ENCODE measurements around the gene TMEM18. TPM values are rescaled to one million over a fixed set of nuclear protein-coding genes. Genes with fewer than 3 reads are reported as not detected.

Gene TMEM18
- total RNA-seq, 4 donors from 2014 or later = 10.6 to 32.7 (median 18.8) TPM

DNA sequence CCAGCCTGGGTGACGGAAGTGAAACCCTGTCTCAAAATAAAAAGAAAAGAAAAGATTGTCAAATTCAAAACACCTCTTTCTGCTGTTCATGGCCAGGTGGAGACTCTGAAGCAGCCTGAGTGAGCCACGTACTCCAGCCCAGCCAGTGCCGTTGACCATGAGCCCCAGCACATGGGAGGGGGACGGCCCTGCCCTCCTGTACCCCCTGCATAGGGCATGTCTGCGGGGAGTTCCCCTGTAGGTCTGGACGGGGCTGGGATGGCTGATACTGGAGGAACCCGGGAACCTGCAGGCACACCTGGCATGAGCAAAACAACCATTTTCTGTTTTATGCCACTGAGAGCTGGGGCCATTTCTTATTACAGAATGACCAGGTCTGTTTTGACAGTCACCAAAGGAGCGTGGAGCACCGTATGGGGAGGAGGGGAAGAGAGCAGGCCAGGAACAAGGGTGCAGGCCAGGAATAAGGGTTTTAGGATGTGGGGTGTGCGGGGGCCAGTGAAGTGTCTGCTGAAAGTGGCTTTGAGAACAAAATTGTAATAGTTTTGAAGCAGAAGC, 30.1 kb downstream of the TMEM18 start:
- Histone ChIP-seq H3K4me1 (no peaks in the 10 kb centered on the region), H3K36me3 (no peaks in the 10 kb centered on the region), H3K4me3 (no peak overlapping the region), H3K9me3 (no peaks in the 10 kb centered on the region), H3K27ac (no peak overlapping the region), H3K27me3 (peaks cover 68% of the 10 kb centered on the region)
- WGBS, 2 donors (ENCODE audit: low coverage in 1 of 2) = 82 to 86% methylated on average over 4 to 9 of the region's 10 CpGs
- TF ChIP-seq CTCF (IDR thresholded peaks at IDR 0.05) (no peak), POLR2A (IDR thresholded peaks at IDR 0.05) (no peak), POLR2AphosphoS5 (IDR thresholded peaks at IDR 0.05) (no peak), EP300 (IDR thresholded peaks at IDR 0.05) (no peak)
- no peak for ATAC-seq

DNA sequence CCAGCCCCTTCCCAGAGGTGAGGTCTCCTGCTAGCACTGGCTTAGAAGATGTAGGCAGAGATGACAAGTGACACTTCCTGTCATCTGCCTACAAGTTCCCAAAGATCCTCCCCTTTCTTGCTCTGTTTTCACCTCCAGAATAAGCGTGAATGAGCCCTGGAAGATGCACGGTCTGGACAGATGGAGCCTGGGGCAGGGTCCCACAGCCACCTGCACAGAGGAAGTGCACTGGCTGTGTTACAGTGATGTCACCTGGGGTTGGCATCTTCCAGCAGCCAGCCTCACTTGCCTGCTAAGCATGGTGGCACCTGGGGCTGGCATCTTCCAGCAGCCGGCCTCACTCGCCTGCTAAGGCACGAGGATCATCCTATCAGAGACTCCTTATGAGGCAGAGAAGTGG, 32.3 kb downstream of the TMEM18 start:
- Histone ChIP-seq H3K27me3 (peaks cover 64% of the 10 kb centered on the region), H3K9me3 (no peaks in the 10 kb centered on the region), H3K36me3 (no peaks in the 10 kb centered on the region), H3K27ac (no peak overlapping the region), H3K4me3 (no peak overlapping the region), H3K4me1 (no peaks in the 10 kb centered on the region)
- no peak for ATAC-seq
- WGBS, 2 donors (ENCODE audit: low coverage in 1 of 2) = 32% methylated on average over 5 of the region's 5 CpGs; no CpG with 5 or more reads in 1 of the 2 donors
- no peak for TF ChIP-seq POLR2AphosphoS5 (IDR thresholded peaks at IDR 0.05)
- no peak for TF ChIP-seq EP300 (IDR thresholded peaks at IDR 0.05)
- no peak for TF ChIP-seq CTCF (IDR thresholded peaks at IDR 0.05)
- TF ChIP-seq POLR2A (IDR thresholded peaks at IDR 0.05) = no peak

DNA sequence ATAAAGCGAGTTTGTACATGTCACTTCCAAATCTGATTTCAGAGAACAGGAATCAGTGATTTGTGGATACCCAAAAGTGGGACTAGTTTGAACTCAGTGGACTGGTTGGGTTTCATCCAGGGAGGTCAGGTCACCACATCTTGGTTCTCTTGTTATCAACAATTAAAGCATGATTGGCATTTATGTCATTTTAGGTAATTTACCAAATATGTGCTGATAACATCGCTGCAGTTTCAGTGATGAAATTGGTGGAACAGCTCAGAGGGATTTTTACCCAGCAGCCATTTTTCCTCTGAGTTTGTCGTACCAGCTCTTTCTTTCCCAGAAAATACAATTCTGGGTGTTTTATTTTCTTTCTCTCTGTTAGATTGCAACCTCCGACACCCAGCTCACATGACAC, 33.4 kb downstream of the TMEM18 start:
- H3K4me1 ChIP-seq = no peaks in the 10 kb centered on the region
- H3K27me3 ChIP-seq = peaks cover 54% of the 10 kb centered on the region
- H3K36me3 ChIP-seq = no peaks in the 10 kb centered on the region
- 84 to 87% methylated on average over 4 of the region's 4 CpGs for whole genome bisulfite sequencing, 2 donors (ENCODE audit: low coverage in 1 of 2)
- ATAC-seq = no peak
- H3K27ac ChIP-seq = no peak overlapping the region
- no peaks in the 10 kb centered on the region for H3K9me3 ChIP-seq
- TF ChIP-seq CTCF (IDR thresholded peaks at IDR 0.05) = no peak
- TF ChIP-seq EP300 (IDR thresholded peaks at IDR 0.05) = no peak
- TF ChIP-seq POLR2A (IDR thresholded peaks at IDR 0.05) = no peak
- no peak for TF ChIP-seq POLR2AphosphoS5 (IDR thresholded peaks at IDR 0.05)
- no peak overlapping the region for H3K4me3 ChIP-seq

DNA sequence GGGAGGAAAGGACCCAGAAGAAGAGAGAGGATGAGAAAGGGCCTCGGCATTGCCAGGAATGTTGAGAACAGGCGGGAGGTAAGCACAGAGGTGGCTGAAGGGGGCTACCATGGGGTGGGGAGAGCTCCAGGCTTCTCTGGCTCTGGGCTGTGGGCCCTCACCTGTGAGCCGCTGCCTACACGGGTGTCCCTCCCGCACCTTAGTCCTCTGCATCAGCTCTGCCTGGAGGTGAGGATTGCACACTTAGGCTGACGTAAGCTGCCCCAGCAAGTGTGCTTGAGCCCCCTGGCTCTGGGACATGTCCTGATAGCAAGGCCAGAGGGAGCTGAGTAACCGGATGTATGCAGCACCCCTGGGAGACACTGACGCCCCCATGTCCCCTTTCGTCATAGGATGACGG, 33.9 kb downstream of the TMEM18 start:
- H3K4me1 ChIP-seq = no peaks in the 10 kb centered on the region
- 70 to 100% methylated on average over 2 to 4 of the region's 10 CpGs for WGBS, 2 donors (ENCODE audit: low coverage in 1 of 2)
- H3K9me3 ChIP-seq = no peaks in the 10 kb centered on the region
- no peak for TF ChIP-seq EP300 (IDR thresholded peaks at IDR 0.05)
- no peak for TF ChIP-seq CTCF (IDR thresholded peaks at IDR 0.05)
- TF ChIP-seq POLR2AphosphoS5 (IDR thresholded peaks at IDR 0.05) = no peak
- TF ChIP-seq POLR2A (IDR thresholded peaks at IDR 0.05) = no peak
- no peak for ATAC-seq
- no peaks in the 10 kb centered on the region for H3K36me3 ChIP-seq
- peaks cover 50% of the 10 kb centered on the region for H3K27me3 ChIP-seq
- H3K4me3 ChIP-seq = no peak overlapping the region
- H3K27ac ChIP-seq = no peak overlapping the region
